ENCODE results near the gene PRPF39. TPM values are rescaled to one million over a fixed set of nuclear protein-coding genes. Genes with fewer than 3 reads are reported as not detected.

PRPF39 gene
- polyA plus RNA-seq, 1 of the 3 experiments (the other 2 are of a cell fraction), result 14.6 TPM

- TF ChIP-seq ZBTB33 (IDR thresholded peaks at IDR 0.05; ENCODE audit: borderline replicate concordance, low read depth) (no peak), RXRA (IDR thresholded peaks at IDR 0.05; ENCODE audit: borderline replicate concordance, low read depth) (no peak), MAX (IDR thresholded peaks at IDR 0.05; ENCODE audit: low read depth) (no peak), NRF1 (IDR thresholded peaks at IDR 0.05; ENCODE audit: low read depth, low read length) (no peak), MXI1 (IDR thresholded peaks at IDR 0.05; ENCODE audit: low read depth, low read length) (no peak), IRF3 (IDR thresholded peaks at IDR 0.05; ENCODE audit: low read depth, low read length) (no peak), EZH2phosphoT487 (IDR thresholded peaks at IDR 0.05; ENCODE audit: borderline replicate concordance, low read depth) (no peak), GATA2 (CRISPR knock-in tag; IDR thresholded peaks at IDR 0.05) (no peak)
Observed at GRCh38 chr14:45034730-45035129, 49.2 kb upstream of the PRPF39 start (continued).

- no peak overlapping the region for H3K4me3 ChIP-seq (ENCODE audit: low read depth in 2 of 2, low read length in 1 of 2)
- no peaks in the 10 kb centered on the region for H3F3A ChIP-seq (replicated peaks; ENCODE audit: insufficient read depth)
- H3K4me1 ChIP-seq (ENCODE audit: control insufficient read depth in 1 of 2, insufficient read depth in 2 of 2, low read depth in 1 of 2, low read length in 1 of 2), result no peaks in the 10 kb centered on the region
- POLR2A ChIA-PET, result no interaction called here
- H3K36me3 ChIP-seq (replicated peaks in 1 of 2; ENCODE audit: control insufficient read depth in 1 of 2, insufficient read depth in 2 of 2, low read length in 1 of 2), result peaks cover 0 to 2% of the 10 kb centered on the region in 2 experiments
- DNase-seq, result no peak
- H3K9me3 ChIP-seq, result no peaks in the 10 kb centered on the region
- no peak overlapping the region for H3K27ac ChIP-seq (ENCODE audit: low read depth in 2 of 2, low read length in 1 of 2)
- no peak overlapping the region for H2AFZ ChIP-seq (ENCODE audit: low read depth)
- no peak overlapping the region for H3K9ac ChIP-seq
- H4K20me1 ChIP-seq (ENCODE audit: insufficient read depth), result no peaks in the 10 kb centered on the region
- H3K27me3 ChIP-seq (ENCODE audit: insufficient read depth), result no peaks in the 10 kb centered on the region
- WGBS (ENCODE audit: low lambda C conversion rate), result no CpG with 5 or more reads among the region's 5 CpGs
- no peak overlapping the region for H3K4me2 ChIP-seq
- no peak for TF ChIP-seq POLR2AphosphoS5 (IDR thresholded peaks at IDR 0.05; ENCODE audit: low read depth, low read length)
- TF ChIP-seq ELF1 (IDR thresholded peaks at IDR 0.05), result no peak
- no peak for TF ChIP-seq JUND (IDR thresholded peaks at IDR 0.05)
- no peak for TF ChIP-seq REST (IDR thresholded peaks at IDR 0.05; ENCODE audit: low read depth, low read length)
- no peak for TF ChIP-seq PBX3 (IDR thresholded peaks at IDR 0.05)
- no peaks in the 10 kb centered on the region for H3K79me2 ChIP-seq (ENCODE audit: insufficient read depth)
- CTCF ChIA-PET, result no interaction called here
- H3K9me2 ChIP-seq, result no peaks in the 10 kb centered on the region
Observed at GRCh38 chr14:45038256-45038655, 45.7 kb upstream of the PRPF39 start.
